Measurements from ENCODE around the gene MAPKAP1.
A peak's percentile ranks its signal among the peaks of the same experiment; 100 is the strongest.
"Not testable (repeated sequence)": the region's sequence is repeated elsewhere in the genome, so short reads cannot be mapped to it uniquely, and the experiment has no call there.

Gene MAPKAP1

DNA sequence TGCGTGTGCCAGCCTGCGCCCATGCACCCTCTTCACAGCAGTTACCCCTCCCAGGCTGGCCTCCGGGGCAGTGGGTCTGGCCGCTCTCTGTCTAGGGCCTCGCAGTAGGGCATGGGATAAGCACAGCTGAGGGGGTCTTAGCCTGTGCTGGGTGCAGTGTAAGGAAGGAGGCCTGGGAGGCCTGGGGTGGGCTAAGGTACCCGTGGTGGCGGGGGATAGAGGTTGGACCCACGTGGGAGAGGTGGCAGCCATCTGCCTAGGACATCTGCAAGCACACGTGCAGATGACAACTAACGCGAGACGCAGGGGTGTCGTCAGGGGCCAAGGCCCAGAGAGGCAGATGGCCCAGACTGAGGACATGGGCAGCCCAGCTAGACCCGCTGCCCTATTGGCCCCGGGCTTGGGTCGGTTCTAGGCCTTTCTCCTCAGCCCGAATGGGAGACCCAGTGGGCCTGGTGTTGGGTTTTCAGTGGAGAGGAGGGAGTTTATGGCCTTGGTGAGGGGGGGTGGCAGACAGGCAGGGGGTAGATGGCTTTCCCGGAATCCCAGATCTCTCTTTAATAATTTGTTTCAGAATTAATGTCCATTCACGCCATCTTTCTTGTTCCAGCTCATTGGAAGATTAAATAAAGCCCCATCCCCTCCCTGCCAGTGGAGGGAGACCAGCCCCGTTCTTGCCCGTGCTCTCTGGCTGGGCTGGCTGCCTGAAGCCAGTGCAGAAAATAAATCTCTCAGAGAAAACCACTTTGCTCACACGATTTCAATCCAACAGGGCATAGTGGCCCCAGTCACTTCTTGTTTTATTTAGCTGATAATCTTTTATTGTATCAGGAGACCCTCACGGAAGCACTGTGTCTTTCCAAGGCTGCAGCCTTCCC, 291.2 kb downstream of the MAPKAP1 start:
- no peak for FAIRE-seq

GRCh38 chr9:125413579-125413978, 293.4 kb downstream of the MAPKAP1 start:
- FAIRE-seq, result no peak
- no peak for DNase-seq (ENCODE audit: low spot score)

More for the DNA sequence above, 291.2 kb downstream of the MAPKAP1 start:
- no peak for DNase-seq (ENCODE audit: low spot score)

- FAIRE-seq (no peak), DNase-seq (ENCODE audit: low spot score) (no peak)
These were observed 294.8 kb downstream of the MAPKAP1 start for GRCh38 chr9:125412166-125412565.

DNA sequence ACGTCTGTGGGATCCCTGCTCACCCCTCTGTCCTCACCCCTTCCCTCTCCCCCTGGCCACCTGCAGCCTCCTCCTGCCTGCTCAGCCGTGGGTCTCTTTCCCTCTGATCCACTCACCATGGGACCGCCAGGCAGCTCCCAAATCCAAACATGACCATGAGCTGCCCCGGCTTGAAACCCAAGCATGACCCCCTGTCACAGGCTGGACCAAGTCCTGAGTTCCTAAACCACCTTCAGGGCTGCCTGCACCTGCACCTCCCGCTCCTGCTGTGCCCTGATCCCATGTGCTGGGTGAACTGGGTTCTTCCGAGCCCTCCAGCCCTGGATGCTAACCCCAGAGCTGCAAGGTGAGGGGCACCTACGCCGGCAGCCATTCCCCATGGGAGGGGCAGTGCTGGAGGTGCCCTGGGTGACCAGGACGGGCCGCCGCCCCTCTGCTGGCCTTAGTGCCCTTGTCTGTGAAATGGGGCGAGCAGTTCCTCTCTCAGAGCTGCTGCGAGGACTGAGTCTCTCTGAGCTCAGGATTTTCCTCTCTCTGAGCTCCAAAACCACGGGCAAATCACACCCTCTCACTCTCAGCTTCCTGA, 295.7 kb downstream of the MAPKAP1 start:
- no peak for FAIRE-seq
- DNase-seq (ENCODE audit: low spot score), result no peak

DNA sequence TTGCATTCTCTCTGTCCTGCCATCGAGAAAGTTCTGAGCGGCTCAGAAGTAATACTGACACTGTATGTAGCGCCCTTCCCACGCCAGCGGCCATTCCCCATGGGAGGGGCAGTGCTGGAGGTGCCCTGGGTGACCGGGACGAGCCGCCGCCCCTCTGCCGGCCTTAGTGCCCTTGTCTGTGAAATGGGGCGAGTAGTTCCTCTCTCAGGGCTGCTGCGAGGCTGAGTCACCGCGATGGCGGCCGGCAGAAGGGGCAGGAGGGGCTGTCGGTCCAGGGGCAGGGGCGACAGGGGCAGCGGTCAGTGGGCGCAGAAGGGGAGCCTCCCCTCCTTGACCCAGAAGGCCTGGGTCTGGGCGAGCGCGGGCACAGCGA, 296.5 kb downstream of the MAPKAP1 start:
- DNase-seq (ENCODE audit: low spot score) (no peak), FAIRE-seq (no peak)

DNA sequence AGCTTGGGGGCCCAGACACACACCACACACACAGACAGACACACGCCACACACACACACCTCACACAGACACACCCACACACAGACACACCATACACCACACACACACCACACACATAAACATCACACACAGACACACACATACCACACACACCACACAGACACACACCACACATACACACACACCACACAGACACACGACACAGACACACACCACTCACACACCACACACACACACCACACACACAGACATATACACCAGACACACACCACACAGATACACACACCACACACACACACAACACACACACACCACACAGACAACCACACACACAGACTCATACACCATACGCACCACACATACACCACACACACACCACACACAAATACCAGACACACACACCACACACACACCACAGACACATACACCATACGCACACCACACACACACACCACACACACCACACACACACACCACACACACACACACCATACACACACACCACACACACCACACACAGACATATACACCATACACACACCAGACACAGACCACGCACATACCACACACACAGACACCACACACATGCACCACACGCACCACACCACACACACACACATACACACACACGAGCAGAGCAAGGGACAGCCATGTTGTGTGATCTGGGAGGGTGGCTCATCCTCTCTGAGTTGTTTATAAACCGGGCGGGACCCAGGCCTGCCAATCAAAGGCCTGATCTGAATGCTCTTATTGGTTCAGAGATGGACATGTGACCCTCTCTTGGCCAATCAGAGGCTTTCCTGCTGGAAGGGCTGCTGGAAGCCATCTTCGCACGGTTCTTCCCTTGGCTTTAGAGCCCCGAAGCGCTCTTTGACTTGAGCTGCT, 297.1 kb downstream of the MAPKAP1 start:
- FAIRE-seq (peak; percentile 98), DNase-seq (ENCODE audit: low spot score) (peak; percentile 65)

- FAIRE-seq (no peak), DNase-seq (ENCODE audit: low spot score) (no peak)
These were observed 297.8 kb downstream of the MAPKAP1 start for GRCh38 chr9:125409217-125409636.

- no peak for FAIRE-seq
- peak; percentile 85 for DNase-seq (ENCODE audit: low spot score)
These were observed 298.8 kb downstream of the MAPKAP1 start for GRCh38 chr9:125407974-125408900.

- DNase-seq (ENCODE audit: low spot score) (no peak), FAIRE-seq (no peak)
These were observed 299.5 kb downstream of the MAPKAP1 start for GRCh38 chr9:125407432-125407973.

GRCh38 chr9:125406810-125407087, 300.3 kb downstream of the MAPKAP1 start:
- DNase-seq (ENCODE audit: low spot score) (no peak), FAIRE-seq (no peak)

DNA sequence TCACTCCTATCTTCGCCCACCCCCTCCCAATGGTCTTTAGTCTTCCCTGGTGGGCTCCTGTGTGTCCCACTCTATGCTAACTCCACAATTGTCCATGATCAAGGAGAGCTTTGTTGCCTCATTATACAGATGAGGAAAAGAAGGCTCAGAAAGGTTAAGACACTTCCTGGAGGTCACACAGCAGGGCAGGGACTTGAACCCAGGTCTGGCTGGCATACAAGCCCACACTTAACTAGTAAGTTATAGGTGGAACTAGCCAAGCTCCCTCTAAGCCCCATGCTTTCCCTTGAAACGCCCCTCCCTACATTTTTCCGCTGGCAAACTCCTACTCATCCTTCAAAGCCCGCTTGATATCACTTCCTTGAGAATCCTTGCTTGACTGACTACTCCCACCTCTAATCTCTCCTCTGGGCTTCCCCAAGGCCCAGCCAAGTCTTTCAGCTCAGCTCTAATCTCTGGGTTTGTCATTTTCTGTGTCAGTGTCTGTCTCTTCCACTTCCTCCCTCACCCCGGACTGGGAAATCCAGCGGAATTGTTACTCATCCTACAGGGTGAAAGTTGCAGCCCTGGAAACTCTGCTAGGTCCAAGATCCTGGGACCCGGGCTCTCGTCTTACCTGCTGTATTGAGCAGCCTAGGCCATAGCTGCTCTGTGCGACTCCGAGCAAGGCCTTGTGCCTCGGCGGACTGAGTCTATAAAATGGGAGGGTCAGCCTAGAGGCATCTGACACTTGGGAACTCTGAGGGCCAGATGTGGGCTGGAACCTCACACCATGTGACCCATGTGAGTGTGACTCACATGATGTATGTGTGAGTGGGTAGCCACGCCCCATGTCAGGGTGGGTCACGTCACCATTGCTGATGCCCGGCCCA, 300.8 kb downstream of the MAPKAP1 start:
- DNase-seq (ENCODE audit: low spot score), result peak; percentile 51
- FAIRE-seq, result no peak

DNA sequence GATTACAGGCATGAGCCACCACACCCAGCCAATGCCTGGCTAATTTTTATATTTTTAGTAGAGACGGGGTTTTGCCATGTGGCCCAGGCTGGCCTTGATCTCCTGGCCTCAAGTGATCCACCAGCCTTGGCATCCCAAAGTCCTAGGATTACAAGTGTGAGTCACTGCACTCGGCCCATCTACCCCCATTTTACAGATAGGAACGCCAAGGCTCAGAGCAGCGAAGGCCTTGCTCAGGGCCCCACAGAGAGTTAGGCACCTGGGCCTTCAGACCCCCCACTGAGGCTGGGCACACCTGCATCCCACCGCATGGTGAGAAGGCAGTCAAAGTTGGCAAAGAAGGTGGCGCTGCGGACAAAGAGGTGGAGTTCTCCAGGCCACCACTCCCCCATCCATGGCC, 302.3 kb downstream of the MAPKAP1 start:
- FAIRE-seq (no peak), DNase-seq (ENCODE audit: low spot score) (no peak)

DNA sequence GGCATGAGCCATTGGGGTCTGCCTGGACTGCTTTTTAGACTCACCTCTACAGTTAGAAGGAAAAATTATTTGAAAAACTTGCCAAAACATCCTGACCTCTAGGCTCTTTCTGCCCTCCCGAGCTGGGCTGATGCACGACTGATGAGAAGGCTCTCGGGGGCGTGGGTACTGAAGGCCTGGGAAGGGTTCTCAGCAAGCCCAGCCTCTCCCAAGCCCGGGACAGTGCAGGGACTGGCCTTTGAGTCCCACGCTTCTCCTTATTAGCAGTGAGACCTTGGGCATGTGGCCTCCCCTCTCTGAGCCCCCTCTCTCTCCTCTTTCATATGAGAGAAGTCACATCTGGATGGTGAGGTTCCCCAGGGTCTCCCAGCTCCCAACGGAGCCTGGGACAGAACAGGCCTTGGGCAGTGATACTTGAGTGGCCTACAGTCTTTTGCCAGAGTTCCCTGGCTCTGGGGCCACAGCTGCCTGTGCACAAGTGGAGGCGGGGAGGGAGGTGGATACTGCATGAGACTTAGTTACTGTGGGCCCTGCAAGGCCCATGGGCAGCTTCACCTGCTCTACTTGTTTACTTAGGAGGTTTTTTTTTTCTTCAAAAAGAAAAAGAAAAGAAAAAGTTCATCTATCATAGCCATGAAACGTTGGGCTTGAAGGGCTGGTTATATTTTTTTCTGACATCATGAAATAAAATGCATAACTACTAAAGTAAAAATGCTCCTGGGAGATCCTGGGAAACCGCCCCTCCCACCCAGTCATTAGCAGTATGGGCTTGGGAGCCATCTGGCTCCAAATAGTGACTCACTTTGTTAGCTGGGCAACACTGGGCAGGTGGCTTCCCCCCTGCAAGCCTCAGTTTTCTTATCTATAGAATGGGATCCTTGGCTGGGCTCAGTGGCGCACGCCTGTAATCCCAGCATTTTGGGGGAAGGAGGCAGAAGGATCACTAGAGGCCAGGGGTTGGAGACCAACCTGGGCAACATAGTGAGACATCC, 306.0 kb downstream of the MAPKAP1 start:
- FAIRE-seq (no peak), DNase-seq (ENCODE audit: low spot score) (no peak)

DNA sequence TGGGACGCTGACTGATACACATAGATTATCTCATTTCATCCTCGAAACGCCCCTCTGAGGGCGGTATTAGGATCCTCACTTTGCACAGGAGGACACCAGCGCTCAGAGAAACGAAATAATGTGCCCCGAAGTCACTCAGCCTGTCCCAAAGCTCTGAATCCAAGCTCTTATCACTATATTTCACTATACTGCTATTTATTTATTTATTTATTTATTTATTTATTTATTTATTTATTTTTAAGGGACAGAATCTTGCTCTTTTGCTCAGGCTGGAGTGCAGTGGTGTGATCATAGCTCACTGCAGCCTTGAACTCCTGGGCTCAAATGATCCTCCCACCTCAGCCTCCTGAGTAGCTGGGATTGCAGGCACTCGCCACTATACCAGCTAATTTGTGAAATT, 306.8 kb downstream of the MAPKAP1 start:
- not testable (repeated sequence) for FAIRE-seq; DNase-seq (ENCODE audit: low spot score)

DNA sequence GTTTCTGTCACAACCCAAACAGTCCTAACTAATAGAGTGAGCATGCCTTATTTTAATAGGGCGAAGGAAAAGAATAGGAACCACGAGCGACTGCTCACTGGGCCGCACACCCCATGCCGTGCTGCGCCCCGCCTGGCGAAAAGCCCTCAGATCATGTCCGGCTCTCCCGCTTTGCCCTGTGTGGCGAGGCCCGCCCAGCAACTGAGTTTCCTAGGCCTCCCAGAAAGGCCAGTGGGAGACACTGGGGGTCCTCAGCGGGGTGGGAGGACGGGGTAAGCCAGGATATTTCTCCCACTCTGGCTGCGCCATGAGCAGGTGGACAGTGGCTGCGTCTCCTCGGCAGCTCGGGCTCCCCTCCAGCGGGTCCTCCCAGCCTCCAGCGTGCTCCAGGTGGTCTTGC, 307.3 kb downstream of the MAPKAP1 start:
- no peak for FAIRE-seq
- DNase-seq (ENCODE audit: low spot score), result no peak

DNA sequence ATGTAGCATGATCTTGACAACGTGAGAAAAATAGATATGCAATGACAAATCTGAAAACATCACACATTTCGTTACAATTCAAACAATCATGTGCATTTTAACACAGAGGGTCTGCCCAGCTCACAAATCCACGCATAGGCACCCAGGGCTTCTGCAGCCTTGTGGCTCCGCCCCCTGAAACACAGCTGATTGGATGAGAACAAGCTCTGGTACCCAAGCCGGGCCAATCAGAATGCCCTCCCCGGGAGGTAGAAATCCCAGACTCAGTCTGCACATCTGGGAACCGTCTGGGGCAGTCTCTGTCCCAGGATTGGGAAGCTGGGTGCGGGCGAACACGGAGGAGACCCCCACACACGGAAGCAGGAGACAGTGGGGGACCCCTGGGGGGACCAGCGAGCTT, 307.8 kb downstream of the MAPKAP1 start:
- FAIRE-seq, result no peak
- DNase-seq (ENCODE audit: low spot score), result no peak

GRCh38 chr9:125398243-125398642, 308.8 kb downstream of the MAPKAP1 start:
- DNase-seq (ENCODE audit: low spot score), result no peak
- FAIRE-seq, result no peak

DNA sequence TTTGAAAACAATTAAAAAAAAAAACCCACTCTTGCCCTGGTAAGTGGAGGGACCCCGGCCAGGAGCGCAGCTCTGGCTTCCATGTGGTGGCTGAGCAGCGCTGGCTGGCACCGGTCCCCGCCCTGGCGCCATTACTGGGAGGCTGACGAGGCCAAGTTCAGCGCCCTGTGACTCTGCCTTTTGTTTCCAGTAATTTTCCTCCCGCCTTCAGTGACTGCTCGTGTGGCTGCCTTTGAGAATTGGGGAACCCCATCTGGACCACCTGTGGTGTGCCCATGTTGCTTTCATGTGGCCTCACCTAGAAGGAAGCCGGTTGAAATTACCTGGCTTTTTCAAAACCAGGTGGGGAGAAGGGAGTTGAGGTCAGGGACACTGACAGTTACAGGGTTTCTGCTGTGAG, 309.3 kb downstream of the MAPKAP1 start:
- DNase-seq (ENCODE audit: low spot score) (no peak), FAIRE-seq (no peak)

DNA sequence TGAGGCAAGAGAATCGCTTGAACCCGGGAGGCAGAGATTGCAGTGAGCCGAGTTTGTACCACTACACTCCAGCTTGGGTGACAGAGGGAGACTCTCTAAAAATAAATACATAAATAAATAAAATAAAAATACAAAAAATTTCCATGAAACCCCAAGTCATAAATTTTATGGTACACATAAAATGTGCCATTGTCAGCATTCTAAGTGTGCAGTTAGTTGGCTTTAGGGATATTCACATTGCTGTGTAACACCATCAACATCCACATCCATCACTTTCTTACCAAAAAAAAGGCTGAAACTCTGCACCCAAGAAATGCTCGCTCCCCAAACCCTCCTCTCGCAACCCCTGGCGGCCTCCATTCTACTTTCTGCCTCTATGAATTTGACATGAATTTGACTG, 310.2 kb downstream of the MAPKAP1 start:
- FAIRE-seq (no peak), DNase-seq (ENCODE audit: low spot score) (no peak)

All from urothelium cell line (cell line).